HG02870 (cell line): ENCODE data around the gene SMARCAD1.
"Not testable (repeated sequence)": the region's sequence is repeated elsewhere in the genome, so short reads cannot be mapped to it uniquely, and the experiment has no call there.

ENCODE experiments used
- ATAC-seq: cut with Tn5 transposase; IDR thresholded peaks from one replicate; pipeline ENCODE4 v1.9.1; 2021; ENCODE audit warnings: mild to moderate bottlenecking, moderate library complexity; ENCODE audit not compliant: unreplicated experiment

SMARCAD1 gene

GRCh38 chr4:94290245-94290644 is 82.6 kb downstream of the SMARCAD1 start:
- ATAC-seq, result no peak

- not testable (repeated sequence) for ATAC-seq
These were observed 86.3 kb downstream of the SMARCAD1 start for GRCh38 chr4:94293981-94294380.

GRCh38 chr4:94295473-94295872 is 87.8 kb downstream of the SMARCAD1 start:
- ATAC-seq, result not testable (repeated sequence)

GRCh38 chr4:94298725-94299252 is 91.1 kb downstream of the SMARCAD1 start:
- ATAC-seq, result no peak

GRCh38 chr4:94302191-94302590 is 94.5 kb downstream of the SMARCAD1 start:
- ATAC-seq, result no peak

- ATAC-seq, result no peak
These were observed 96.8 kb downstream of the SMARCAD1 start for GRCh38 chr4:94304365-94304971.

GRCh38 chr4:94305466-94306225 is 98.0 kb downstream of the SMARCAD1 start:
- no peak for ATAC-seq

GRCh38 chr4:94306713-94307112 is 99.0 kb downstream of the SMARCAD1 start:
- no peak for ATAC-seq

- ATAC-seq, result no peak
These were observed 99.7 kb downstream of the SMARCAD1 start for GRCh38 chr4:94307231-94307871.

- not testable (repeated sequence) for ATAC-seq
These were observed 112.3 kb downstream of the SMARCAD1 start for GRCh38 chr4:94319927-94320326.

- no peak for ATAC-seq
These were observed 118.2 kb downstream of the SMARCAD1 start for GRCh38 chr4:94325835-94326234.

GRCh38 chr4:94329933-94330332 is 122.3 kb downstream of the SMARCAD1 start:
- ATAC-seq, result no peak

GRCh38 chr4:94332983-94333590 is 125.4 kb downstream of the SMARCAD1 start:
- no peak for ATAC-seq

- no peak for ATAC-seq
These were observed 126.2 kb downstream of the SMARCAD1 start for GRCh38 chr4:94333866-94334265.

- no peak for ATAC-seq
These were observed 126.8 kb downstream of the SMARCAD1 start for GRCh38 chr4:94334476-94334875.

GRCh38 chr4:94334962-94335361 is 127.3 kb downstream of the SMARCAD1 start:
- ATAC-seq, result no peak

- ATAC-seq, result no peak
These were observed 128.6 kb downstream of the SMARCAD1 start for GRCh38 chr4:94336303-94336702.

GRCh38 chr4:94336791-94337190 is 129.1 kb downstream of the SMARCAD1 start:
- ATAC-seq, result not testable (repeated sequence)

- ATAC-seq, result peak; percentile 94
These were observed 131.2 kb downstream of the SMARCAD1 start for GRCh38 chr4:94338681-94339351.

GRCh38 chr4:94339779-94340178 is 132.1 kb downstream of the SMARCAD1 start:
- ATAC-seq, result no peak
